Neuronal stem cell (in vitro differentiated cells): ENCODE measurements around the gene RNU6-7.

Experiments
- DNase-seq: peaks from one replicate; pipeline ENCODE4 v3.0.0-alpha.2; 2013; ENCODE audit warnings: low spot score
- H2AFZ ChIP-seq: one replicate; pipeline ENCODE4 v1.6.1; 2013; ENCODE audit warnings: mild to moderate bottlenecking, low read length, inconsistent platforms
- H2AK5ac ChIP-seq: 2 replicates; pipeline ENCODE4 v1.6.1; 2013; ENCODE audit warnings: low read depth, mild to moderate bottlenecking, inconsistent platforms, low read length, moderate library complexity, mixed read lengths
- H2BK120ac ChIP-seq: 2 replicates; pipeline ENCODE4 v1.6.1; 2013; ENCODE audit warnings: low read depth, mild to moderate bottlenecking, inconsistent platforms, low read length, moderate library complexity, mixed read lengths
- H2BK12ac ChIP-seq: one replicate; pipeline ENCODE4 v1.6.1; 2013; ENCODE audit warnings: low read length, inconsistent platforms
- H2BK15ac ChIP-seq: 2 replicates; pipeline ENCODE4 v1.6.1; 2013; ENCODE audit warnings: mild to moderate bottlenecking, low read length, inconsistent platforms, mixed read lengths
- H2BK5ac ChIP-seq: one replicate; pipeline ENCODE4 v1.6.1; 2013; ENCODE audit warnings: inconsistent platforms, mild to moderate bottlenecking, low read length, moderate library complexity
- H3K14ac ChIP-seq: one replicate; pipeline ENCODE4 v1.6.1; 2013; ENCODE audit warnings: low read length, inconsistent platforms
- H3K18ac ChIP-seq: 2 replicates; pipeline ENCODE4 v1.6.1; 2013; ENCODE audit warnings: low read length, inconsistent platforms
- H3K23ac ChIP-seq: 2 replicates; pipeline ENCODE4 v1.6.1; 2013; ENCODE audit warnings: low read depth, mild to moderate bottlenecking, mixed read lengths, low read length, inconsistent platforms; ENCODE audit not compliant: poor library complexity
- H3K27ac ChIP-seq: replicated peaks from 3 replicates; pipeline ENCODE4 v1.5.1; 2013; ENCODE audit warnings: low read length, inconsistent platforms
- H3K27me3 ChIP-seq, 3 experiments: 2 replicates each; pipeline ENCODE4 v1.6.1; 2013; ENCODE audit warnings: low read length in 3 of 3, mild to moderate bottlenecking in 2 of 3, inconsistent platforms in 1 of 3, low read depth in 1 of 3, mixed read lengths in 1 of 3, moderate library complexity in 1 of 3; ENCODE audit not compliant: control insufficient read depth in 3 of 3, insufficient read depth in 3 of 3
- H3K36me3 ChIP-seq, 2 donors: replicated peaks in 1 of 2; 2 replicates each; pipeline ENCODE4 v1.6.1; 2013; ENCODE audit warnings: low read length in 2 of 2; ENCODE audit not compliant: control insufficient read depth in 2 of 2, insufficient read depth in 2 of 2
- H3K4ac ChIP-seq: 2 replicates; pipeline ENCODE4 v1.6.1; 2013; ENCODE audit warnings: inconsistent platforms, mild to moderate bottlenecking, low read length, moderate library complexity
- H3K4me1 ChIP-seq, 2 donors: 1 replicate in 1 of 2; 2 replicates in 1 of 2; pipeline ENCODE4 v1.6.1; 2013; ENCODE audit warnings: low read length in 2 of 2, low read depth in 1 of 2; ENCODE audit not compliant: control insufficient read depth in 2 of 2, insufficient read depth in 1 of 2
- H3K4me2 ChIP-seq: one replicate; pipeline ENCODE4 v1.6.1; 2013; ENCODE audit warnings: mild to moderate bottlenecking, low read length, inconsistent platforms; ENCODE audit not compliant: insufficient read depth, poor library complexity, severe bottlenecking
- H3K4me3 ChIP-seq, 2 donors: 2 replicates each; pipeline ENCODE4 v1.5.1; 2013; ENCODE audit warnings: low read length in 2 of 2, mild to moderate bottlenecking in 2 of 2, inconsistent platforms in 1 of 2, moderate library complexity in 1 of 2
- H3K79me1 ChIP-seq: one replicate; pipeline ENCODE4 v1.6.1; 2013; ENCODE audit warnings: low read depth, mild to moderate bottlenecking, inconsistent platforms, low read length, moderate library complexity
- H3K9ac ChIP-seq: one replicate; pipeline ENCODE4 v1.6.1; 2013; ENCODE audit warnings: mild to moderate bottlenecking, low read depth, low read length, inconsistent platforms; ENCODE audit not compliant: poor library complexity
- H3K9me3 ChIP-seq, 2 donors: replicated peaks in 1 of 2; 2 replicates each; pipeline versions ENCODE3 to v1.6.1; 2013; ENCODE audit warnings: low read length in 2 of 2, mild to moderate bottlenecking in 2 of 2, inconsistent platforms in 1 of 2, low read depth in 1 of 2, mixed read lengths in 1 of 2, moderate library complexity in 1 of 2; ENCODE audit not compliant: control insufficient read depth in 2 of 2, insufficient read depth in 1 of 2
- H4K8ac ChIP-seq: one replicate; pipeline ENCODE4 v1.6.1; 2013; ENCODE audit warnings: low read depth, mild to moderate bottlenecking, inconsistent platforms, low read length, moderate library complexity
- H4K91ac ChIP-seq: one replicate; pipeline ENCODE4 v1.6.1; 2013; ENCODE audit warnings: low read length, low read depth, mild to moderate bottlenecking, inconsistent platforms; ENCODE audit not compliant: poor library complexity
- WGBS, 2 donors: extraction: QIAGEN DNeasy Blood & Tissue Kit; methylation state at CpG; one replicate each; pipeline ENCODE4 v1.1.7; 2013; ENCODE audit warnings: missing lambda C conversion rate in 2 of 2, mixed read lengths in 1 of 2; ENCODE audit not compliant: insufficient read length in 2 of 2, insufficient replicate concordance in 1 of 2; ENCODE audit errors: extremely low coverage in 2 of 2; 5-methylcytosine and 5-hydroxymethylcytosine counted together

Gene RNU6-7

GRCh38 chr14:32246751-32247150 lies 44.9 kb downstream of the RNU6-7 start:
- no CpG with 5 or more reads among the region's 5 CpGs for WGBS, 2 donors
- Histone ChIP-seq H4K8ac (no peak overlapping the region), H3K14ac (no peak overlapping the region), H3K27ac (no peak overlapping the region), H3K18ac (no peak overlapping the region), H3K36me3 (no peaks in the 10 kb centered on the region), H3K27me3 (peaks cover 0 to 16% (median 0%) of the 10 kb centered on the region in 3 experiments), H2AFZ (no peak overlapping the region), H2AK5ac (no peak overlapping the region), H3K4me2 (no peak overlapping the region), H3K23ac (no peak overlapping the region), H2BK12ac (no peak overlapping the region), H3K9ac (no peak overlapping the region), H2BK120ac (no peak overlapping the region), H3K9me3 (no peaks in the 10 kb centered on the region), H4K91ac (no peak overlapping the region), H2BK15ac (no peak overlapping the region), H3K4me1 (peaks cover 0 to under 1% of the 10 kb centered on the region in 2 donors), H3K4me3 (no peak overlapping the region), H2BK5ac (no peak overlapping the region), H3K4ac (no peak overlapping the region), H3K79me1 (no peaks in the 10 kb centered on the region)
- no peak for DNase-seq

- Histone ChIP-seq H3K9me3 (no peaks in the 10 kb centered on the region), H3K9ac (no peak overlapping the region), H4K8ac (no peak overlapping the region), H3K4me1 (peaks cover 0 to 3% of the 10 kb centered on the region in 2 donors), H2AK5ac (no peak overlapping the region), H2AFZ (no peak overlapping the region), H3K4me2 (no peak overlapping the region), H3K79me1 (no peaks in the 10 kb centered on the region), H3K18ac (peak overlapping the region; percentile 35), H2BK12ac (no peak overlapping the region), H3K14ac (no peak overlapping the region), H2BK15ac (no peak overlapping the region), H3K4ac (no peak overlapping the region), H3K36me3 (no peaks in the 10 kb centered on the region), H3K27me3 (peaks cover 0 to 16% (median 0%) of the 10 kb centered on the region in 3 experiments), H3K4me3 (no peak overlapping the region), H2BK5ac (no peak overlapping the region), H3K23ac (no peak overlapping the region), H3K27ac (no peak overlapping the region), H4K91ac (no peak overlapping the region), H2BK120ac (no peak overlapping the region)
- DNase-seq = no peak
- WGBS, 2 donors = no CpG with 5 or more reads among the region's 5 CpGs
These were observed 47.5 kb downstream of the RNU6-7 start for GRCh38 chr14:32249371-32249770.

GRCh38 chr14:32249780-32250179 lies 47.9 kb downstream of the RNU6-7 start:
- no peak overlapping the region for H3K27ac ChIP-seq

GRCh38 chr14:32250681-32251080 lies 48.8 kb downstream of the RNU6-7 start:
- Histone ChIP-seq H3K4me1 (peaks cover 1 to 7% of the 10 kb centered on the region in 2 donors), H2BK5ac (no peak overlapping the region), H3K23ac (no peak overlapping the region), H3K36me3 (no peaks in the 10 kb centered on the region), H3K27me3 (peaks cover 0 to 13% (median 0%) of the 10 kb centered on the region in 3 experiments), H4K91ac (no peak overlapping the region), H3K18ac (no peak overlapping the region), H3K27ac (no peak overlapping the region), H3K9ac (no peak overlapping the region), H2AFZ (no peak overlapping the region), H3K4me2 (no peak overlapping the region), H3K4ac (no peak overlapping the region), H4K8ac (no peak overlapping the region), H2BK120ac (no peak overlapping the region), H3K14ac (no peak overlapping the region), H3K4me3 (no peak overlapping the region), H2BK12ac (no peak overlapping the region), H2BK15ac (no peak overlapping the region), H2AK5ac (no peak overlapping the region), H3K9me3 (no peaks in the 10 kb centered on the region), H3K79me1 (no peaks in the 10 kb centered on the region)
- no CpG with 5 or more reads among the region's 3 CpGs for WGBS, 2 donors
- DNase-seq = no peak

More at GRCh38 chr14:32249780-32250179, 47.9 kb downstream of the RNU6-7 start:
- Histone ChIP-seq H3K36me3 (no peaks in the 10 kb centered on the region), H3K4me1 (peaks cover 0 to 6% of the 10 kb centered on the region in 2 donors), H3K9ac (no peak overlapping the region), H3K23ac (no peak overlapping the region), H3K14ac (no peak overlapping the region), H4K8ac (no peak overlapping the region), H3K27me3 (peaks cover 0 to 16% (median 0%) of the 10 kb centered on the region in 3 experiments), H3K4me2 (no peak overlapping the region), H2BK15ac (no peak overlapping the region), H2AK5ac (no peak overlapping the region), H3K79me1 (no peaks in the 10 kb centered on the region), H2BK120ac (no peak overlapping the region), H2BK5ac (no peak overlapping the region), H3K9me3 (no peaks in the 10 kb centered on the region), H2BK12ac (no peak overlapping the region), H3K18ac (peak overlapping the region; percentile 35), H4K91ac (no peak overlapping the region), H3K4ac (no peak overlapping the region), H3K4me3 (no peak overlapping the region), H2AFZ (no peak overlapping the region)
- no CpG with 5 or more reads among the region's 4 CpGs for WGBS, 2 donors
- no peak for DNase-seq
